LNCAP (cell line): ENCODE data around the gene PRPSAP1.

Source experiments
- TF ChIP-seq, protein P1 (sequence below): fragments of 450-650 bp; IDR thresholded peaks from 2 replicates; pipeline ENCODE4 v1.5.1; 2017; ENCODE audit warnings: mild to moderate bottlenecking

Gene PRPSAP1

DNA sequence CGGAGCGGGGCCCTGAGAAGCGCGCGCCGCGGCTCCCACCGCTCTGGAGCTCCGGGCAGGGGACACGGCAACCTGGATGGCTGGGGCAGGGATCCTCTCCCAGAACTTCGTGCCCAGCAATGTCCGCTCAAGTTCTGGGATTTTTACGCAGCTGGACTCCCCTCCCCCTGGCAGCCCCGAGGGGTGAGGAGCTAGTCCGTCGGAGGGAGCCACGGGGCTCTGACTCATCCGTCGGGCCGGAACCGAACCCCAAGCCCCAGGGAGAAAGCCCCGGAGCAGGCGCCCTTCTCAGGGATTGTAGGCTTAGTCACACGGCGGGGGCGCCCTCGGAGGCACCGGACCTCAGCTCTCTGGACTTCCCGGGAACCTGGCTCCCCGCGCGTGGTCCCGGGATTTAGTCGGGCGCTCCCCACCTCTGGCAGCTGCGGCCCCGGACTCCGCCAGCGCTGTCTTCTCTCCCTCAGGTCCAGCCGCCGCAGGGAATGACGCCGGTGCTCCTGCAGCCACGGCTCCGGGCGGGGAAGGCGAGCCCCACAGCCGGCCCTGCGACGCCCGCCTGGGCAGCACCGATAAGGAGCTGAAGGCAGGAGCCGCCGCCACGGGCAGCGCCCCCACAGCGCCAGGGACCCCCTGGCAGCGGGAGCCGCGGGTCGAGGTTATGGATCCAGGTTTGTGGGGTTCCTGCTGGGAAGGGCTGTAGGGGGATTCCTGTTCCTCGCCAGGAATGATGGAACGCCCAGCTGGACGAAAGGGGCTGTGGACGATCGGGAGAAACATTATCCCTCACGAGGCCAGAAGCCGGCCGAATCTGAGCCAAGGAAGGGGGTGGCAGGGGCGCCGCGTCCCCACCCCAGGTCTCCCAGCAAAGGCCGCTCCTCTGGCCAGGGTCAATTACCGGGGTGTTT is 31.5 kb upstream of the PRPSAP1 start:
- TF ChIP-seq, protein P1, sequence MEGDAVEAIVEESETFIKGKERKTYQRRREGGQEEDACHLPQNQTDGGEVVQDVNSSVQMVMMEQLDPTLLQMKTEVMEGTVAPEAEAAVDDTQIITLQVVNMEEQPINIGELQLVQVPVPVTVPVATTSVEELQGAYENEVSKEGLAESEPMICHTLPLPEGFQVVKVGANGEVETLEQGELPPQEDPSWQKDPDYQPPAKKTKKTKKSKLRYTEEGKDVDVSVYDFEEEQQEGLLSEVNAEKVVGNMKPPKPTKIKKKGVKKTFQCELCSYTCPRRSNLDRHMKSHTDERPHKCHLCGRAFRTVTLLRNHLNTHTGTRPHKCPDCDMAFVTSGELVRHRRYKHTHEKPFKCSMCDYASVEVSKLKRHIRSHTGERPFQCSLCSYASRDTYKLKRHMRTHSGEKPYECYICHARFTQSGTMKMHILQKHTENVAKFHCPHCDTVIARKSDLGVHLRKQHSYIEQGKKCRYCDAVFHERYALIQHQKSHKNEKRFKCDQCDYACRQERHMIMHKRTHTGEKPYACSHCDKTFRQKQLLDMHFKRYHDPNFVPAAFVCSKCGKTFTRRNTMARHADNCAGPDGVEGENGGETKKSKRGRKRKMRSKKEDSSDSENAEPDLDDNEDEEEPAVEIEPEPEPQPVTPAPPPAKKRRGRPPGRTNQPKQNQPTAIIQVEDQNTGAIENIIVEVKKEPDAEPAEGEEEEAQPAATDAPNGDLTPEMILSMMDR = no peak

GRCh38 chr17:76384222-76384986 is 30.7 kb upstream of the PRPSAP1 start, which contains the start of gene SPHK1:
SPHK1 (plus strand) TSS chr17:76384609; CDS start chr17:76385645, 1,036 bp downstream.
- TF ChIP-seq, protein P1 = no peak

DNA sequence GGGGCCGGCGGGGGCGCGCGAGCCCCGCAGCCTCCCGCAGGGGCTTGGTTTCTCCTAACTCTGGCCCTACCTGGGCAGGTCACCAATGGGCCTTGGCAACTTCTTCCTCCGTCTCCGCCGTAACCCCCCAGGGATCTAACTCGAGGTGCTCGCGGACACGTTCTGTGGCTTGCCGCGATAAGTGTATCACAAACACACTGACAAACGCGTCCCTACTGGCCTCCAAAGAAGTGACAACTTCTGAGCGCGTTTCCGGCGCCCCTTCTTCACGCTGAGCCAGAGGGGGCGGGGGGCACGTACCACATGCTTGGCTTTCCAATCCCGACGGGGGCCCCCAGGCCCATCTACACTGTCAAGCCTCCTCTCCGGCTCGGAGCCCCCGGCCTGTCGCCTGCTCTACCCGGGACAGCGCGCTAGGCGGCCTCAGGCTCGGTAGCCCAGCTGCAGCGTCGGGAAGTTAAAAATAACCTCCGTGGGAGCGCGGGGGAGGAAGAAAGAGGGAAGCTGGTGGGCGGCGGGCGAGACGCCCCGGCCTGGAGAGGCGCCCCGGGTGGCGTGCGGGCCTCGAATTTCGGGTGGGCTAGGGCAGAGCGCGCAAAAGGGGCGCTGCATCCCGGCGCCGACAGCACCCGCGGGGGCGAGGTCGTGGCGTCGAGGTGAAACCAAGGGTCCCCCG is 30.0 kb upstream of the PRPSAP1 start:
- TF ChIP-seq, protein P1 = 0 out of 2 replicates have a peak, but pooled peaks have one; percentile 15

GRCh38 chr17:76382803-76383545 is 29.3 kb upstream of the PRPSAP1 start:
- TF ChIP-seq, protein P1 = no peak

- TF ChIP-seq, protein P1 = no peak
Measured at GRCh38 chr17:76382351-76382802, 28.7 kb upstream of the PRPSAP1 start.

GRCh38 chr17:76381633-76382350 is 28.1 kb upstream of the PRPSAP1 start:
- TF ChIP-seq, protein P1 = no peak
